Natural killer cell (primary cell): ENCODE results near the gene SLC12A7. TPM values are rescaled to one million over a fixed set of nuclear protein-coding genes. Genes with fewer than 3 reads are reported as not detected.
"Not testable (repeated sequence)": the region's sequence is repeated elsewhere in the genome, so short reads cannot be mapped to it uniquely, and the experiment has no call there.

Experiments
- ATAC-seq, 3 donors: fragments of 150-1000 bp in 2 of 3; fragments of 200-7000 bp in 1 of 3; cut with Tn5 transposase; 1 replicate in 1 of 3; 2 replicates in 2 of 3; pipeline ENCODE4 v1.10.0; 2021; ENCODE audit warnings: mild to moderate bottlenecking in 2 of 3, moderate library complexity in 2 of 3
- DNase-seq, 2 donors: peaks; one replicate each; pipeline versions ENCODE4 v3.0.0 to v3.0.0-alpha.2; 2013 to 2021; ENCODE audit warnings: mixed read lengths in 1 of 2
- H3K27ac ChIP-seq: one replicate; pipeline ENCODE4 v1.5.1; 2013; ENCODE audit warnings: mild to moderate bottlenecking, low read length
- H3K27me3 ChIP-seq: one replicate; pipeline ENCODE4 v1.6.1; 2013; ENCODE audit warnings: low read length; ENCODE audit not compliant: control insufficient read depth, insufficient read depth
- H3K36me3 ChIP-seq: one replicate; pipeline ENCODE4 v1.6.1; 2013; ENCODE audit warnings: low read length; ENCODE audit not compliant: control insufficient read depth, insufficient read depth
- H3K4me1 ChIP-seq: one replicate; pipeline ENCODE4 v1.6.1; 2013; ENCODE audit warnings: low read length; ENCODE audit not compliant: control insufficient read depth, insufficient read depth
- H3K4me3 ChIP-seq: one replicate; pipeline ENCODE4 v1.5.1; 2013; ENCODE audit warnings: low read length
- H3K9me3 ChIP-seq: one replicate; pipeline ENCODE4 v1.6.1; 2013; ENCODE audit warnings: low read length; ENCODE audit not compliant: control insufficient read depth, insufficient read depth
- H3K27ac Mint-ChIP-seq, 2 donors: one replicate each; pipeline ENCODE4 v1.8.0; 2022; ENCODE audit warnings: mild to moderate bottlenecking in 2 of 2, mixed read lengths in 2 of 2, moderate library complexity in 1 of 2
- H3K27me3 Mint-ChIP-seq, 2 donors: one replicate each; pipeline ENCODE4 v1.8.0; 2022; ENCODE audit warnings: low read depth in 2 of 2, mixed read lengths in 2 of 2
- H3K36me3 Mint-ChIP-seq: one replicate; pipeline ENCODE4 v1.8.0; 2022; ENCODE audit warnings: mixed read lengths
- H3K4me1 Mint-ChIP-seq, 2 donors: one replicate each; pipeline ENCODE4 v1.8.0; 2022; ENCODE audit warnings: mixed read lengths in 2 of 2
- H3K4me3 Mint-ChIP-seq: one replicate; pipeline ENCODE4 v1.8.0; 2022; ENCODE audit warnings: mild to moderate bottlenecking, moderate library complexity, mixed read lengths
- H3K9me3 Mint-ChIP-seq, 2 donors: one replicate each; pipeline ENCODE4 v1.8.0; 2022; ENCODE audit warnings: mixed read lengths in 2 of 2
- CTCF ChIP-seq: fragments of 200-600 bp; IDR thresholded peaks from one replicate; pipeline ENCODE4 v1.8.0; 2022; ENCODE audit warnings: antibody characterized with exemption
- WGBS: methylation state at CpG from one replicate; pipeline ENCODE4 v1.1.7; 2013; ENCODE audit warnings: missing lambda C conversion rate; ENCODE audit not compliant: insufficient coverage; 5-methylcytosine and 5-hydroxymethylcytosine counted together
- intact Hi-C: fragments of 100-400 bp; cut with micrococcal nuclease; formaldehyde crosslinking; loops from one replicate; pipeline ENCODE4 v1.14.2; 2022
- total RNA-seq, 4 donors: library from RNA; stranded (reverse); fragments of 120-200 nt in 1 of 4; gene quantifications; one replicate each; pipeline versions ENCODE4 v1.2.3 to v1.2.4, GENCODE V29; 2013 to 2022

Gene SLC12A7
- total RNA-seq, 3 donors from 2014 or later (not counting 1 experiment from before 2014, with no cell fraction given), result 53.2 to 92.5 (median 81.3) TPM

GRCh38 chr5:1028481-1029281 lies 83.2 kb downstream of the SLC12A7 start:
- Mint-ChIP-seq H3K27me3 (no peaks in the 10 kb centered on the region), H3K4me1 (no peaks in the 10 kb centered on the region), H3K9me3 (no peaks in the 10 kb centered on the region), H3K4me3 (no peak overlapping the region), H3K36me3 (no peaks in the 10 kb centered on the region), H3K27ac (no peak overlapping the region)
- Histone ChIP-seq H3K27me3 (peaks cover under 1% of the 10 kb centered on the region), H3K4me3 (no peak overlapping the region), H3K9me3 (no peaks in the 10 kb centered on the region), H3K4me1 (no peaks in the 10 kb centered on the region), H3K36me3 (no peaks in the 10 kb centered on the region), H3K27ac (no peak overlapping the region)
- ATAC-seq, result no peak
- 84% methylated on average over 26 of the region's 26 CpGs for WGBS
- intact Hi-C loops, result no loop called here
- TF ChIP-seq CTCF, result no peak
- DNase-seq, result no peak

GRCh38 chr5:1027631-1028441 lies 84.0 kb downstream of the SLC12A7 start:
- intact Hi-C loops, result no loop called here
- no peak overlapping the region for H3K27ac ChIP-seq
- H3K9me3 ChIP-seq, result no peaks in the 10 kb centered on the region
- H3K4me1 ChIP-seq, result no peaks in the 10 kb centered on the region
- no peaks in the 10 kb centered on the region for H3K27me3 Mint-ChIP-seq
- H3K36me3 Mint-ChIP-seq, result no peaks in the 10 kb centered on the region
- no peaks in the 10 kb centered on the region for H3K4me1 Mint-ChIP-seq
- no peaks in the 10 kb centered on the region for H3K9me3 Mint-ChIP-seq
- no peak for DNase-seq
- no peak overlapping the region for H3K4me3 ChIP-seq
- ATAC-seq, result peak in 1 of 3 donors; percentile 11
- H3K36me3 ChIP-seq, result no peaks in the 10 kb centered on the region
- H3K27me3 ChIP-seq, result no peaks in the 10 kb centered on the region
- H3K4me3 Mint-ChIP-seq, result no peak overlapping the region
- no peak for TF ChIP-seq CTCF
- WGBS, result 86% methylated on average over 40 of the region's 40 CpGs
- H3K27ac Mint-ChIP-seq, result no peak overlapping the region

DNA sequence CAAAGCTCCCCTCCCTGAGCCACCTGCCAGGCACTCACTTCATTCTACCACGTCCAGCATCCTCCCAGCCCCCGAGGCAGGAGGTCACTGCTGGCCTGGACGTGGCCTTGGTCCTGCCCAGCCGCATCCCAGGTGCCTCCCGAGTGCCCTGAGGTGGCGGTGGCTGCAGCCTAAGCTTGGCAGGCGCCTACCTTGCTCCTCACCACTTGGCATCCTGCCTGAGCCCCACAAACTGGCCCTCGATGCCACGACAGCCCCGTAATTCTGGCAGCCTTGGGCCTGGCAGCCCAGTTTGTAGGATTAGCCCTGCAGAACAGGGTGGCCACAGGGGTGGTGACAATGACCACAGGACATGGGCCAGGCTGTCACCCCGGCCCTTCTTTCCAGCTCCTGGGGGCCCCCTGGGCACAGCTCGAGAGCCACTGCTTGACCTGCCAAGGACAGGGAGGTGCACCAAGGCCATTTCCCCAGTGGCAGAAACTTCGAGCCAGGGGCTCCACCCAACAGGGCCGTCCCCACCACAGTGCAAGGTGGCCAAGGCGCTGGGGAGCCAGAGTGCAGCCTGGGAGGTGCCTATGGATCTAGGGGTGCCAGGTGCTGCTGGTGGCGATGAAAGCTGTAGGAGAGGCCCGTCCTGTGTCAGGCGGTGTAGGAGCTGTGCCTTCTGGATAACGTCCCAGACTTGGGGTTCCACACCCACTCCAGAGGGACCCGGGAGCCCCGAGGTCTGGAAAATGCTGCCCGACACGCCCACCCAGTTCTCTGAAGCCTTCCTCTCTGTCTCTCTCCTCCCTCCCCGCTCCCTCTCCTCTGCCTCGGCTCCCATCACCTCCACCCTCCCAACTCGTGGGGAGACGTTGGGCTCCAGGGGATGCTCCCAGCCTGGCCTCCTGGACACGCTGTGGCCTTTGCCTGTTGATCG lies 84.9 kb downstream of the SLC12A7 start:
- ATAC-seq (peak in 1 of 3 donors; percentile 3), DNase-seq (no peak)
- Mint-ChIP-seq H3K4me3 (no peak overlapping the region), H3K36me3 (no peaks in the 10 kb centered on the region), H3K27me3 (no peaks in the 10 kb centered on the region), H3K9me3 (no peaks in the 10 kb centered on the region), H3K27ac (no peak overlapping the region), H3K4me1 (no peaks in the 10 kb centered on the region)
- Histone ChIP-seq H3K27ac (no peak overlapping the region), H3K27me3 (no peaks in the 10 kb centered on the region), H3K4me1 (no peaks in the 10 kb centered on the region), H3K4me3 (no peak overlapping the region), H3K9me3 (no peaks in the 10 kb centered on the region), H3K36me3 (no peaks in the 10 kb centered on the region)
- intact Hi-C loops, result no loop called here
- WGBS, result 90% methylated on average over 29 of the region's 29 CpGs
- TF ChIP-seq CTCF, result no peak

GRCh38 chr5:1021969-1022336 lies 89.9 kb downstream of the SLC12A7 start:
- H3K27me3 Mint-ChIP-seq, H3K4me1 Mint-ChIP-seq, intact Hi-C loops, H3K27ac ChIP-seq, H3K4me3 Mint-ChIP-seq, H3K27ac Mint-ChIP-seq, H3K4me1 ChIP-seq, H3K4me3 ChIP-seq, H3K9me3 ChIP-seq, DNase-seq, H3K36me3 ChIP-seq, H3K27me3 ChIP-seq, H3K9me3 Mint-ChIP-seq, ATAC-seq, H3K36me3 Mint-ChIP-seq: not testable (repeated sequence)
- 76% methylated on average over 9 of the region's 9 CpGs for WGBS
